Adrenal gland (tissue), 12 donors: ENCODE data around the gene WSB1. TPM values are rescaled to one million over a fixed set of nuclear protein-coding genes. Genes with fewer than 3 reads are reported as not detected.
A peak's percentile ranks its signal among the peaks of the same experiment; 100 is the strongest.

Experiments
- DNase-seq, 7 donors: peaks; one replicate each; pipeline ENCODE4 v3.0.0-alpha.2; 2019 to 2020
- H3K27ac ChIP-seq, 5 donors: fragments of 200-600 bp; sonication (generic) in 4 of 5; 1 replicate in 3 of 5; 2 replicates in 2 of 5; pipeline versions ENCODE4 v1.5.1 to v1.8.0; 2016 to 2020; ENCODE audit warnings: mild to moderate bottlenecking in 1 of 5
- H3K27me3 ChIP-seq: fragments of 200-600 bp; 2 replicates; pipeline ENCODE4 v1.8.0; 2021
- H3K36me3 ChIP-seq, 2 donors: fragments of 200-600 bp; replicated peaks in 1 of 2; 1 replicate in 1 of 2; 2 replicates in 1 of 2; pipeline versions ENCODE4 v1.5.1 to v1.8.0; 2018 to 2022
- H3K4me1 ChIP-seq, 2 donors: fragments of 200-600 bp; replicated peaks in 1 of 2; 1 replicate in 1 of 2; 2 replicates in 1 of 2; pipeline versions ENCODE4 v1.5.1 to v1.8.0; 2018 to 2021
- H3K4me3 ChIP-seq, 4 donors: fragments of 200-600 bp; sonication (generic) in 3 of 4; one replicate each; pipeline ENCODE4 v1.5.1; 2016 to 2018
- H3K9me3 ChIP-seq, 3 donors: fragments of 200-600 bp; sonication (generic) in 1 of 3; replicated peaks in 1 of 3; 1 replicate in 2 of 3; 2 replicates in 1 of 3; pipeline versions ENCODE4 v1.5.1 to v1.8.0; 2016 to 2021
- CTCF ChIP-seq, 6 experiments: fragments of 450-650 bp in 4 of 6; fragments of 200-600 bp in 2 of 6; sonication (generic) in 1 of 6; IDR thresholded peaks; 1 replicate in 5 of 6; 2 replicates in 1 of 6; pipeline versions ENCODE4 v1.5.1 to v1.8.0; 2016 to 2021; ENCODE audit warnings: antibody characterized with exemption in 6 of 6, mild to moderate bottlenecking in 2 of 6, moderate library complexity in 1 of 6
- POLR2A ChIP-seq, 2 donors: fragments of 450-650 bp; IDR thresholded peaks; one replicate each; pipeline ENCODE4 v1.6.1; 2017; ENCODE audit warnings: antibody characterized with exemption in 2 of 2, mild to moderate bottlenecking in 2 of 2, moderate library complexity in 1 of 2
- WGBS, 4 donors: extraction: QIAGEN DNeasy Blood & Tissue Kit in 2 of 4; methylation state at CpG; one replicate each; pipeline versions ENCODE4 v1.1.5 to v1.1.7; 2013 to 2017; 5-methylcytosine and 5-hydroxymethylcytosine counted together
- intact Hi-C, 2 donors: fragments of 100-400 bp; cut with DNase I; formaldehyde crosslinking; loops; one replicate each; pipeline versions ENCODE4 v1.14.1 to v1.15.0; 2022 to 2023
- polyA plus RNA-seq, 3 donors: library from polyadenylated mRNA; stranded (reverse); fragments of 200-250 nt in 2 of 3; fragments of 350-450 nt in 1 of 3; fragmentation: Illumina TruSeq in 1 of 3; extraction: RNeasy Lipid Tissue Mini Kit (QIAGEN cat#74804) in 1 of 3; gene quantifications; one replicate each; pipeline ENCODE4 v1.2.3, GENCODE V29; 2013 to 2014
- total RNA-seq, 9 donors: library from RNA; depleted of rRNA in 4 of 9; stranded (reverse); fragments of >200 nt in 4 of 9; fragments of 120-200 nt in 1 of 9; fragmentation: NEBNext Ultra II Directional in 1 of 9; extraction: Animal tissue kit (Norgen Biotek cat#: 25700) in 1 of 9; gene quantifications; one replicate each; pipeline versions ENCODE4 v1.1.0 to v1.2.4, GENCODE V29; 2013 to 2023
- donor health status: healthy with polysubstance abuse.
- donor health status: Bipolar disorder and iron deficiency.
- donor health status: DM: yes; HTN: yes; CAD: no.
- donor health status: DM: no; HTN: no; CAD: no.
- donor health status: DM: no; HTN: no; CAD: no.
- donor health status: DM: yes; HTN: yes; CAD: no.

WSB1 gene
- total and polyA plus RNA-seq, 12 donors = 27.5 to 170 (median 82.4) TPM

GRCh38 chr17:27293359-27293897, 486 bp upstream of the WSB1 start:
- DNase-seq = peak in 4 of 7 donors; percentile 18 to 68 (median 52)
- WGBS, 4 donors = 88 to 91% (median 91%) methylated on average over 13 to 15 of the region's 15 CpGs

GRCh38 chr17:27294689-27295630, 1.0 kb downstream of the WSB1 start:
- no peaks in the 10 kb centered on the region for H3K36me3 ChIP-seq
- H3K4me3 ChIP-seq = peak overlapping the region; percentile 84 to 99 (median 92)
- DNase-seq = peak; percentile 66 to 85 (median 74)
- no peaks in the 10 kb centered on the region for H3K27me3 ChIP-seq
- 0 to 1% (median 0%) methylated on average over 21 of the region's 21 CpGs for WGBS, 4 donors
- no peaks in the 10 kb centered on the region for H3K9me3 ChIP-seq
- peak overlapping the region; percentile 98 to 100 (median 100) for H3K27ac ChIP-seq
- intact Hi-C loops = loop anchor here in 1 of 2 donors (5.0 kb wide), 2 partner anchors 37 to 53 kb away; no protein-coding TSS in a partner anchor
- TF ChIP-seq CTCF (IDR thresholded peaks at IDR 0.05) (no peak), POLR2A (IDR thresholded peaks at IDR 0.05) (peak; percentile 22 to 84)
- H3K4me1 ChIP-seq = peaks cover 9 to 48% of the 10 kb centered on the region in 2 donors

More at GRCh38 chr17:27293359-27293897, 486 bp upstream of the WSB1 start:
- Histone ChIP-seq H3K27me3 (no peaks in the 10 kb centered on the region), H3K9me3 (no peaks in the 10 kb centered on the region), H3K4me3 (peak overlapping the region in 1 of 4 donors; percentile 84), H3K4me1 (peaks cover 9 to 32% of the 10 kb centered on the region in 2 donors), H3K36me3 (no peaks in the 10 kb centered on the region), H3K27ac (peak overlapping the region; percentile 98 to 100 (median 100))
- TF ChIP-seq POLR2A (IDR thresholded peaks at IDR 0.05) (no peak), CTCF (IDR thresholded peaks at IDR 0.05) (no peak)
- intact Hi-C loops = loop anchor here in 1 of 2 donors (5.0 kb wide), 1 partner anchor 51 kb away; no protein-coding TSS in a partner anchor

- peak overlapping the region in 3 of 4 donors; percentile 28 to 88 (median 84) for H3K4me3 ChIP-seq
- intact Hi-C loops = loop anchor here in 1 of 2 donors (5.0 kb wide), 1 partner anchor 36 kb away; no protein-coding TSS in a partner anchor
- H3K4me1 ChIP-seq = peaks cover 9 to 58% of the 10 kb centered on the region in 2 donors
- no peak for DNase-seq
- H3K27ac ChIP-seq = peak overlapping the region; percentile 71 to 100 (median 99)
- 12 to 14% (median 13%) methylated on average over 10 of the region's 10 CpGs for WGBS, 4 donors
- no peaks in the 10 kb centered on the region for H3K27me3 ChIP-seq
- no peaks in the 10 kb centered on the region for H3K36me3 ChIP-seq
- no peaks in the 10 kb centered on the region for H3K9me3 ChIP-seq
- no peak for TF ChIP-seq CTCF (IDR thresholded peaks at IDR 0.05)
These were observed 2.0 kb downstream of the WSB1 start for GRCh38 chr17:27295945-27296344.

- no peaks in the 10 kb centered on the region for H3K36me3 ChIP-seq
- H3K4me1 ChIP-seq = peaks cover 9 to 63% of the 10 kb centered on the region in 2 donors
- 0 to 8% (median 6%) methylated on average over 2 of the region's 2 CpGs for WGBS, 4 donors
- H3K27me3 ChIP-seq = no peaks in the 10 kb centered on the region
- intact Hi-C loops = loop anchor here in 1 of 2 donors (5.0 kb wide), 1 partner anchor 36 kb away; no protein-coding TSS in a partner anchor
- DNase-seq = peak in 1 of 7 donors; percentile 26
- peak overlapping the region; percentile 50 to 100 (median 99) for H3K27ac ChIP-seq
- no peaks in the 10 kb centered on the region for H3K9me3 ChIP-seq
- no peak for TF ChIP-seq CTCF (IDR thresholded peaks at IDR 0.05)
- peak in 1 of 2 donors; percentile 47 for TF ChIP-seq POLR2A (IDR thresholded peaks at IDR 0.05)
- H3K4me3 ChIP-seq = peak overlapping the region in 2 of 4 donors; percentile 28 to 84
These were observed 2.6 kb downstream of the WSB1 start for GRCh38 chr17:27296428-27296979.
